CD14-positive monocyte (primary cell): ENCODE data around the gene PCDHGC4. TPM values are rescaled to one million over a fixed set of nuclear protein-coding genes. Genes with fewer than 3 reads are reported as not detected.

Source experiments
- DNase-seq, 3 donors: peaks; one replicate each; pipeline ENCODE4 v3.0.0-alpha.2; 2011 to 2022
- H2AFZ ChIP-seq: 2 replicates; pipeline ENCODE4 v1.6.0; 2012; ENCODE audit warnings: mild to moderate bottlenecking, low read depth, low read length, inconsistent platforms; ENCODE audit not compliant: insufficient read depth, poor library complexity, severe bottlenecking
- H3K27ac ChIP-seq, 2 donors: 1 replicate in 1 of 2; 2 replicates in 1 of 2; pipeline ENCODE4 v1.5.1; 2012 to 2013; ENCODE audit warnings: low read length in 2 of 2, control low read depth in 1 of 2, inconsistent platforms in 1 of 2, low read depth in 1 of 2, mild to moderate bottlenecking in 1 of 2
- H3K27me3 ChIP-seq, 2 donors: one replicate each; pipeline versions ENCODE4 v1.6.0 to v1.6.1; 2011 to 2013; ENCODE audit warnings: low read length in 2 of 2; ENCODE audit not compliant: control insufficient read depth in 2 of 2, insufficient read depth in 2 of 2
- H3K36me3 ChIP-seq, 2 donors: replicated peaks in 1 of 2; 1 replicate in 1 of 2; 2 replicates in 1 of 2; pipeline versions ENCODE4 v1.5.1 to v1.6.1; 2012 to 2013; ENCODE audit warnings: low read length in 2 of 2, control low read depth in 1 of 2, inconsistent platforms in 1 of 2, mild to moderate bottlenecking in 1 of 2; ENCODE audit not compliant: insufficient read depth in 2 of 2, control insufficient read depth in 1 of 2
- H3K4me1 ChIP-seq, 2 donors: 1 replicate in 1 of 2; 2 replicates in 1 of 2; pipeline versions ENCODE4 v1.5.1 to v1.6.1; 2012 to 2013; ENCODE audit warnings: low read length in 2 of 2, control low read depth in 1 of 2, inconsistent platforms in 1 of 2, mild to moderate bottlenecking in 1 of 2, moderate library complexity in 1 of 2; ENCODE audit not compliant: insufficient read depth in 2 of 2, control insufficient read depth in 1 of 2
- H3K4me2 ChIP-seq: replicated peaks from 2 replicates; pipeline ENCODE3; 2012; ENCODE audit warnings: low read length, moderate library complexity, mild to moderate bottlenecking; ENCODE audit not compliant: poor library complexity, severe bottlenecking; ENCODE audit errors: extremely low read depth
- H3K4me3 ChIP-seq, 3 experiments: fragments of 200-600 bp in 1 of 3; sonication (generic) in 1 of 3; replicated peaks in 1 of 3; 1 replicate in 2 of 3; 2 replicates in 1 of 3; pipeline ENCODE4 v1.5.1; 2011 to 2013; ENCODE audit warnings: low read length in 3 of 3, mild to moderate bottlenecking in 3 of 3, control low read depth in 2 of 3, low read depth in 2 of 3, inconsistent platforms in 1 of 3, moderate library complexity in 1 of 3
- H3K79me2 ChIP-seq: 2 replicates; pipeline ENCODE4 v1.6.0; 2012; ENCODE audit warnings: mild to moderate bottlenecking, control low read depth, inconsistent platforms, low read length, moderate library complexity; ENCODE audit not compliant: insufficient read depth
- H3K9ac ChIP-seq: 2 replicates; pipeline ENCODE4 v1.6.0; 2017; ENCODE audit warnings: low read length, mild to moderate bottlenecking; ENCODE audit not compliant: insufficient read depth, poor library complexity, severe bottlenecking
- H3K9me3 ChIP-seq, 2 donors: replicated peaks in 1 of 2; 1 replicate in 1 of 2; 2 replicates in 1 of 2; pipeline versions ENCODE4 v1.5.1 to v1.6.1; 2012 to 2013; ENCODE audit warnings: low read length in 2 of 2, control low read depth in 1 of 2; ENCODE audit not compliant: control insufficient read depth in 1 of 2, insufficient read depth in 1 of 2
- H4K20me1 ChIP-seq: 2 replicates; pipeline ENCODE4 v1.6.0; 2012; ENCODE audit warnings: mild to moderate bottlenecking, low read length, control low read depth, moderate library complexity; ENCODE audit not compliant: insufficient read depth
- H3K27ac Mint-ChIP-seq, 7 donors: one replicate each; pipeline ENCODE4 v1.8.0; 2020; ENCODE audit warnings: mild to moderate bottlenecking in 7 of 7, mixed read lengths in 7 of 7, moderate library complexity in 6 of 7, inconsistent platforms in 2 of 7
- H3K27me3 Mint-ChIP-seq, 3 donors: one replicate each; pipeline ENCODE4 v1.8.0; 2021 to 2022; ENCODE audit warnings: low read depth in 3 of 3, mild to moderate bottlenecking in 3 of 3, mixed read lengths in 3 of 3, moderate library complexity in 3 of 3, inconsistent platforms in 1 of 3
- H3K36me3 Mint-ChIP-seq, 2 donors: one replicate each; pipeline ENCODE4 v1.8.0; 2020; ENCODE audit warnings: mixed read lengths in 2 of 2, inconsistent platforms in 1 of 2, mild to moderate bottlenecking in 1 of 2
- H3K4me1 Mint-ChIP-seq: one replicate; pipeline ENCODE4 v1.8.0; 2020; ENCODE audit warnings: mild to moderate bottlenecking, mixed read lengths
- H3K4me3 Mint-ChIP-seq, 2 donors: one replicate each; pipeline ENCODE4 v1.8.0; 2020; ENCODE audit warnings: mild to moderate bottlenecking in 2 of 2, mixed read lengths in 2 of 2, moderate library complexity in 1 of 2
- H3K9me3 Mint-ChIP-seq, 7 donors: one replicate each; pipeline ENCODE4 v1.8.0; 2020 to 2022; ENCODE audit warnings: mixed read lengths in 7 of 7, mild to moderate bottlenecking in 6 of 7, moderate library complexity in 6 of 7, inconsistent platforms in 2 of 7
- WGBS: methylation state at CpG from one replicate; pipeline ENCODE4 v1.1.5; 2013; ENCODE audit warnings: missing lambda C conversion rate; ENCODE audit not compliant: insufficient coverage; 5-methylcytosine and 5-hydroxymethylcytosine counted together
- intact Hi-C, 2 donors: fragments of 100-400 bp; cut with micrococcal nuclease; formaldehyde crosslinking; loops; one replicate each; pipeline versions ENCODE4 v1.15.0 to v1.15.1; 2023
- polyA plus RNA-seq, 3 donors: library from polyadenylated mRNA; depleted of rRNA in 1 of 3; unstranded in 2 of 3; stranded (reverse) in 1 of 3; fragments of 300-500 nt in 2 of 3; fragments of >200 nt in 1 of 3; fragmentation: Illumina TruSeq in 2 of 3; gene quantifications; 1 replicate in 2 of 3; 2 replicates in 1 of 3; pipeline ENCODE4 v1.2.3, GENCODE V29; 2012 to 2021
- TF ChIP-seq, protein P1 (sequence below): fragments of 200-600 bp; IDR thresholded peaks from one replicate; pipeline ENCODE4 v1.8.0; 2022; ENCODE audit warnings: antibody characterized with exemption, mild to moderate bottlenecking

The PCDHGC4 gene
- polyA plus RNA-seq, 3 donors: not detected

DNA sequence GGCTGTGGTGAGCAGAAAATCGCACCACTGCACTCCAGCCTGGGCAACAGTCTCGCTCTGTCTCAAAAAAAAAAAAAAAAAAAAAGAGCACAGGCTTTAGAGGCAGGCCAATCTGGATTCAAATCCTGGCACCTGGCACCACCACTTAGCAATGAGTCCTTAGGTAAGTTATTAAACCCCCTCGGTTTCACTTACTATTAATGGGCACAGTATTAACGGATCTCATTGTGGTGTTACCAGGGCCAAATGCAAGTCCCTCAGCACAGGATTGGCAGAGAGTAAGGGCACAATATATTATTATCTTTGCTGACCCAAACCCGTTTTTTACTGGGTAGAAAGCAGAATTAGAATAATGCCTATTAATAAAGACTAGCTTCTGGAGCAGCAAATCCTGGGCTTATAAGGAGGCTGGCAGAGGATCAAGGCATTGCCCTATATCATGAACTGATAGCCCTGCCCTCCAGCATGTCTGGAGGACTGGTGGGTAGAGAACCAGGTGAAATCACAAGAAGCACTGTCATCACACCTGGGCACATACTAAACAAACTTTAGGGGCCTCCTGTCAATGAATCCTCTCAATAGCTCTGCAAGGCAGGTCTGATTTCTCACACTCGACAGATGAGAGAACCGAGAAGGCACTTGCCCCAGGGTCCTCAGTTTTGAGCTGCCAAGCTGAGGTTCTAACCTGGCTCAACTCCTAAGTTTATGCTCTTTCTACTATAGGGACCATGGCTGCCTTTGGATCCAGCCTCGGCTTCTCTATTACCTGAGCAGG, 21.7 kb downstream of the PCDHGC4 start:
- intact Hi-C loops: no loop called here
- Histone ChIP-seq H3K4me1 (peaks cover 10 to 15% of the 10 kb centered on the region in 2 donors), H3K4me2 (no peak overlapping the region), H3K36me3 (no peaks in the 10 kb centered on the region), H3K79me2 (no peaks in the 10 kb centered on the region), H2AFZ (no peak overlapping the region), H4K20me1 (no peaks in the 10 kb centered on the region), H3K27me3 (peaks cover 0 to 5% of the 10 kb centered on the region in 2 donors), H3K9me3 (no peaks in the 10 kb centered on the region), H3K27ac (no peak overlapping the region), H3K9ac (no peak overlapping the region), H3K4me3 (no peak overlapping the region)
- WGBS: 92% methylated on average over 2 of the region's 8 CpGs
- H3K36me3 Mint-ChIP-seq: peaks cover 4 to 6% of the 10 kb centered on the region in 2 donors
- peaks cover 13% of the 10 kb centered on the region for H3K4me1 Mint-ChIP-seq
- no peak overlapping the region for H3K4me3 Mint-ChIP-seq
- peaks cover 0 to 4% (median 0%) of the 10 kb centered on the region in 7 donors for H3K9me3 Mint-ChIP-seq
- H3K27ac Mint-ChIP-seq: peak overlapping the region in 1 of 7 donors; percentile 45
- DNase-seq: no peak
- peaks cover 6 to 30% (median 17%) of the 10 kb centered on the region in 3 donors for H3K27me3 Mint-ChIP-seq
- TF ChIP-seq, protein P1, sequence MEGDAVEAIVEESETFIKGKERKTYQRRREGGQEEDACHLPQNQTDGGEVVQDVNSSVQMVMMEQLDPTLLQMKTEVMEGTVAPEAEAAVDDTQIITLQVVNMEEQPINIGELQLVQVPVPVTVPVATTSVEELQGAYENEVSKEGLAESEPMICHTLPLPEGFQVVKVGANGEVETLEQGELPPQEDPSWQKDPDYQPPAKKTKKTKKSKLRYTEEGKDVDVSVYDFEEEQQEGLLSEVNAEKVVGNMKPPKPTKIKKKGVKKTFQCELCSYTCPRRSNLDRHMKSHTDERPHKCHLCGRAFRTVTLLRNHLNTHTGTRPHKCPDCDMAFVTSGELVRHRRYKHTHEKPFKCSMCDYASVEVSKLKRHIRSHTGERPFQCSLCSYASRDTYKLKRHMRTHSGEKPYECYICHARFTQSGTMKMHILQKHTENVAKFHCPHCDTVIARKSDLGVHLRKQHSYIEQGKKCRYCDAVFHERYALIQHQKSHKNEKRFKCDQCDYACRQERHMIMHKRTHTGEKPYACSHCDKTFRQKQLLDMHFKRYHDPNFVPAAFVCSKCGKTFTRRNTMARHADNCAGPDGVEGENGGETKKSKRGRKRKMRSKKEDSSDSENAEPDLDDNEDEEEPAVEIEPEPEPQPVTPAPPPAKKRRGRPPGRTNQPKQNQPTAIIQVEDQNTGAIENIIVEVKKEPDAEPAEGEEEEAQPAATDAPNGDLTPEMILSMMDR: no peak

DNA sequence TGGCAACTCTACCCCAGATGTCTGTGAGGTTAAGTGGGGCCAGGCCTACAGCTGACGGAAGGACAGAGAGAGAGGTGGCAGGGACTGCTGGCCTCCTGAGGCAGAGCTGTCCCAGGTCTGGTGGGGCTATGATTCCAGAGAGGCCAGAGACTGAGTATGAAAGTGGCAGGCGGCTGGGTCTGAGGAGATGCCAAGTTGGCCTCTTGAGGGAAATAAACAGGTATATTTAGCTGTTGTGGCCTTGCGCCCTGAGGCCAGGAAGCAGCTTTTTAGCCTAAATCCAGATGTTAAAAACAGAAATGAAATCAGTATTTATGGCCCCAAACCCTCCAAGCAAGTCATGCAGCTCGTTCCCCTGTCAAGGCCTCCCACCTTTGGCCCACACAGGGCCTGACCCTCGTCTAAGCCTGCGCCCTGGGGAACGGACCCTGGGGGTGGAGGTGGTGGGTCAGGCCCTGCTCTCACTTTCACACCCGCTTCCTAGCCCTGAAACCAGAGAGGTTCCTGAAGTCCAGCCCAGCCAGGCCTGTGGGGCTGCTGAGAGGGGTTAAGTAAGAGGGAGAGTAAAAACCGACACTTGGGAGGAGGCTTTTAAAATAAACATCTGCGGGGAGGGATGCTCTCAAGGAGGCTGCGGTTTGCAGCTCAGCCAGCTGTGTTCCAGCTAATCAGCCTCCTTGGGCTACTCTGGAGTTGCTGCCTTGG, 22.7 kb downstream of the PCDHGC4 start:
- H3K36me3 ChIP-seq: no peaks in the 10 kb centered on the region
- Mint-ChIP-seq H3K27ac (peak overlapping the region in 1 of 7 donors; percentile 87), H3K36me3 (peaks cover 6% of the 10 kb centered on the region in 2 donors), H3K4me1 (peaks cover 18% of the 10 kb centered on the region), H3K9me3 (peaks cover 0 to 5% (median 0%) of the 10 kb centered on the region in 7 donors), H3K27me3 (peaks cover 5 to 31% (median 17%) of the 10 kb centered on the region in 3 donors), H3K4me3 (no peak overlapping the region)
- no peak overlapping the region for H3K27ac ChIP-seq
- no peak overlapping the region for H3K4me2 ChIP-seq
- no peaks in the 10 kb centered on the region for H3K79me2 ChIP-seq
- H4K20me1 ChIP-seq: peaks cover 4% of the 10 kb centered on the region
- 67% methylated on average over 6 of the region's 11 CpGs for WGBS
- no peak overlapping the region for H2AFZ ChIP-seq
- peaks cover 0 to 5% of the 10 kb centered on the region in 2 donors for H3K27me3 ChIP-seq
- H3K9me3 ChIP-seq: no peaks in the 10 kb centered on the region
- no peak overlapping the region for H3K4me3 ChIP-seq
- no peak for DNase-seq
- H3K9ac ChIP-seq: no peak overlapping the region
- TF ChIP-seq, protein P1: no peak
- peaks cover 14 to 20% of the 10 kb centered on the region in 2 donors for H3K4me1 ChIP-seq
- intact Hi-C loops: no loop called here
